BE2C (cell line): ENCODE measurements around the gene CADM2.
"Not testable (repeated sequence)": the region's sequence is repeated elsewhere in the genome, so short reads cannot be mapped to it uniquely, and the experiment has no call there.

ENCODE experiments used
- DNase-seq: peaks from one replicate; pipeline ENCODE4 v3.0.0-alpha.2; 2020
- H3K27me3 ChIP-seq: fragments of 250-450 bp; sonication (Bioruptor Pico); 2 replicates; pipeline ENCODE4 v1.5.1; 2020; ENCODE audit warnings: mild to moderate bottlenecking
- H3K36me3 ChIP-seq: fragments of 250-450 bp; sonication (Bioruptor Pico); 2 replicates; pipeline ENCODE4 v1.5.1; 2020; ENCODE audit warnings: mild to moderate bottlenecking
- H3K4me1 ChIP-seq: fragments of 250-450 bp; sonication (Bioruptor Pico); 2 replicates; pipeline ENCODE4 v1.5.1; 2020
- H3K4me3 ChIP-seq: 2 replicates; pipeline ENCODE4 v1.5.1; 2011; ENCODE audit warnings: low read depth, low read length
- H3K9me3 ChIP-seq: fragments of 250-450 bp; sonication (Bioruptor Pico); 2 replicates; pipeline ENCODE4 v1.5.1; 2020
- CTCF ChIP-seq: IDR thresholded peaks from 2 replicates; pipeline ENCODE4 v1.5.1; 2012; ENCODE audit warnings: mild to moderate bottlenecking, low read depth, low read length

CADM2 gene

GRCh38 chr3:85148036-85148435, 189.2 kb downstream of the CADM2 start:
- Histone ChIP-seq H3K36me3 (no peaks in the 10 kb centered on the region), H3K4me3 (no peak overlapping the region), H3K4me1 (no peaks in the 10 kb centered on the region), H3K27me3 (no peaks in the 10 kb centered on the region), H3K9me3 (no peaks in the 10 kb centered on the region; the same call in 1 of the 2 replicates)
- no peak for TF ChIP-seq CTCF
- DNase-seq, result no peak

DNA sequence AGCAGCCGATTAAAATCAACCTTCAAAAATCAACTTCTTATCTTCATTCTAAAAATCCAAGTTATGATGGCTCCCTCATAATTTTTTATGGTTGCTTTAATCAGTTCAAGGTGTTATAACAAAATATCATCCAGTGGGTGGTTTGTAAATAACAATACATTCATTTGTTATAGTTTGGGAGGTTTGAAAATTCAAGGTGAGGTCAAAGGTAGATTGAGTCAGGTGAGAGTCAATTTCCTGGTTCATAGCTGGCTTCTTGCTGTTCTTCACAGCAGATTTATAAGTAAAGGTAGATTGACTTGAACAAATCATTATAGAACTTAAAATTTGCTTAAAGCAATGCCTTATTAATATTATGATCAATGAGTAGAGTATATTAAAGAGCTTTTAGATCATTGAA, 192.8 kb downstream of the CADM2 start:
- Histone ChIP-seq H3K9me3 (no peaks in the 10 kb centered on the region; the same call in 1 of the 2 replicates), H3K27me3 (no peaks in the 10 kb centered on the region), H3K36me3 (no peaks in the 10 kb centered on the region), H3K4me3 (no peak overlapping the region), H3K4me1 (no peaks in the 10 kb centered on the region)
- DNase-seq, result no peak
- TF ChIP-seq CTCF, result no peak

GRCh38 chr3:85153279-85153678, 194.5 kb downstream of the CADM2 start:
- H3K4me1 ChIP-seq, H3K9me3 ChIP-seq, H3K36me3 ChIP-seq, DNase-seq, H3K27me3 ChIP-seq, H3K4me3 ChIP-seq: not testable (repeated sequence)

- DNase-seq, result no peak
These were observed 200.6 kb downstream of the CADM2 start for GRCh38 chr3:85159376-85159775.

GRCh38 chr3:85161544-85161943, 202.8 kb downstream of the CADM2 start:
- Histone ChIP-seq H3K4me1 (peaks cover 6% of the 10 kb centered on the region), H3K4me3 (no peak overlapping the region), H3K36me3 (no peaks in the 10 kb centered on the region), H3K27me3 (no peaks in the 10 kb centered on the region), H3K9me3 (no peaks in the 10 kb centered on the region)
- no peak for TF ChIP-seq CTCF
- DNase-seq, result no peak

More at GRCh38 chr3:85159376-85159775, 200.6 kb downstream of the CADM2 start:
- Histone ChIP-seq H3K4me1 (peaks cover 3% of the 10 kb centered on the region), H3K27me3 (no peaks in the 10 kb centered on the region), H3K9me3 (no peaks in the 10 kb centered on the region), H3K36me3 (no peaks in the 10 kb centered on the region), H3K4me3 (no peak overlapping the region)
- TF ChIP-seq CTCF, result no peak

DNA sequence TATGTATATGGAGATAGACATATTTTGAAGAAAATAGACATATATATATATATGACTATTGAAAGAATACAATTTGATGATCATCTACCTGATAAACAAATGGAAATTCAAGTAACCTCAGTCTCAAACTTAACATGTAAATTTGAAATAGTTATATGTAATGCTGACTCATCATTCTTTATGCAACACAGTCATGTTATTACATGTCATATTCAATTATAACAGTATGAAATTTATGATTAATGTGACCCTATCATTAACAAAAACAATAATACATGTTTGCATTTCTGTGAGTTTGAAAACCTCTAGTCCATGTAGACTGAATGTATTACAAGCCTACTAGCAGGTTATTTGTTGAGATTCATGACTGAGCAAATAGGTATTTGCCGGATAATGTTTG, 204.1 kb downstream of the CADM2 start:
- Histone ChIP-seq H3K9me3 (no peaks in the 10 kb centered on the region), H3K27me3 (no peaks in the 10 kb centered on the region), H3K36me3 (no peaks in the 10 kb centered on the region), H3K4me1 (peaks cover 6% of the 10 kb centered on the region), H3K4me3 (no peak overlapping the region)
- no peak for TF ChIP-seq CTCF
- DNase-seq, result no peak

DNA sequence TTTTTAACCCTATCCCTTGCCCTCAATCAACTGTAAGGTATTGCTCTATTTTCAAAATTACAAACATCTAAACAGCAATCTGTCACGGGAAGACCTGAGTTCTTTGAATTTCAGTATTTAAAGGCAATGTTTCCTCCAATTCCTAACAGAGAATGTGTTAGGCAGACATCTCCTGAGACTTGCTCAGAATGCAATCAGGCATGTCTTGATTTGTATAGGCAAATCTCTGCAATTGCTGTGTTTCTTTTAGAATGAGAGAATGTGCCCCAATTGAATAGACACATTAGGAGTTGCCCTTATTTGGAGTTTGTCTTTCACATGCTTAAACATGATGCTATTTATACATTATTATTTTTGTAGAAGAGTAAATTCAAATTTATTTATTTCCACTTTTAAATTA, 205.6 kb downstream of the CADM2 start:
- DNase-seq, result no peak
- Histone ChIP-seq H3K27me3 (no peaks in the 10 kb centered on the region), H3K4me3 (0 out of 2 replicates have a peak overlapping the region, but pooled peaks have one; percentile 10), H3K4me1 (peaks cover 6% of the 10 kb centered on the region), H3K36me3 (no peaks in the 10 kb centered on the region), H3K9me3 (no peaks in the 10 kb centered on the region)
- TF ChIP-seq CTCF, result no peak
